Spleen (tissue), 7 donors: ENCODE measurements around the gene OLIG2.

Experiments
- POLR2A ChIP-seq, 3 donors: fragments of 450-650 bp; IDR thresholded peaks; one replicate each; pipeline ENCODE4 v1.5.1; 2017; ENCODE audit warnings: antibody characterized with exemption in 3 of 3, mild to moderate bottlenecking in 1 of 3
- POLR2AphosphoS5 ChIP-seq, 3 donors: sonication (generic); formaldehyde crosslinking; IDR thresholded peaks; one replicate each; pipeline ENCODE4 v1.5.1; 2017; ENCODE audit warnings: antibody characterized with exemption in 3 of 3
- TF ChIP-seq, protein P1 (sequence below), 11 experiments: fragments of 200-600 bp in 7 of 11; fragments of 450-650 bp in 4 of 11; sonication (generic) in 4 of 11; IDR thresholded peaks in 8 of 11; conservative IDR thresholded peaks in 3 of 11; 1 replicate in 7 of 11; 2 replicates in 4 of 11; pipeline versions ENCODE4 v1.4.0 to v1.8.0; 2016 to 2021; ENCODE audit warnings: antibody characterized with exemption in 11 of 11, inconsistent platforms in 4 of 11, mild to moderate bottlenecking in 1 of 11
- donor health status: DM: no; HTN: no; CAD: no; lungs with moderate emphysema.
- donor health status: DM: no; HTN: no; CAD: no.
- donor health status: DM: no; HTN: no; CAD: no.

DNA sequence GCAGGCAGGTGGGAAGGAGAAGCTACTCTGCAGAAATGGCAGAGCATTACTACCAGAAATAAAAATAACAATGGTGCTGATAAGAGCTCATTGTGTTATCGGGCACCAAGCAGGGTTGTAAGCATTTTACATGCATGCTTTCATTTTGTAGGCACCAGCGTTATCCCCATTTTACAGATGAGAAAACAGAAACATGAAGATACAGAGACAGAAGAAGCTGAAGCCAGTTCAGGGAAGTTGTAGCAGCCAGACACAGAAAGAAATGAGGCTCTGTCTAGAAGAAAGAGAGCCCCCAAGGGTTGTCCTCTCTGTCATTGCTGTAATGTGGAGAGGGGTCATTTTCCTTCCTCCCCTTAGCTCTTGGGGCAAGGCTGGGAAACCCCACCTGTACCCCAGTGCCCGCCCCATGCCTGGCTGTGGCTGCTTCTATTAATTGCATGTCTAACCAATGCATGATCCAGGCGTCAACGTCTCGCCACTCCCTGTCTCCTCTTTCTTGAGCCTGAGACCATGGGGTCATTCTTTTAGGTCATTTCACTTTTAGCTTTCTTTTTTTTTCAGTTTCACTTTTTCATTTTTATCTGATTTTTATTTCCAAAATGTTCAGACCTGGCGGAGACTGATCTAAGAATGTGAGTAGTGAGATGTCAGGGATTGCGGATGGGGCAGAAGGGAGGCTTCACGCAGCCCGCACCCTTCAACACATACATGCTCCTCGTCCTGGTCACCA is 51.0 kb downstream of the OLIG2 start:
- TF ChIP-seq, protein P1, sequence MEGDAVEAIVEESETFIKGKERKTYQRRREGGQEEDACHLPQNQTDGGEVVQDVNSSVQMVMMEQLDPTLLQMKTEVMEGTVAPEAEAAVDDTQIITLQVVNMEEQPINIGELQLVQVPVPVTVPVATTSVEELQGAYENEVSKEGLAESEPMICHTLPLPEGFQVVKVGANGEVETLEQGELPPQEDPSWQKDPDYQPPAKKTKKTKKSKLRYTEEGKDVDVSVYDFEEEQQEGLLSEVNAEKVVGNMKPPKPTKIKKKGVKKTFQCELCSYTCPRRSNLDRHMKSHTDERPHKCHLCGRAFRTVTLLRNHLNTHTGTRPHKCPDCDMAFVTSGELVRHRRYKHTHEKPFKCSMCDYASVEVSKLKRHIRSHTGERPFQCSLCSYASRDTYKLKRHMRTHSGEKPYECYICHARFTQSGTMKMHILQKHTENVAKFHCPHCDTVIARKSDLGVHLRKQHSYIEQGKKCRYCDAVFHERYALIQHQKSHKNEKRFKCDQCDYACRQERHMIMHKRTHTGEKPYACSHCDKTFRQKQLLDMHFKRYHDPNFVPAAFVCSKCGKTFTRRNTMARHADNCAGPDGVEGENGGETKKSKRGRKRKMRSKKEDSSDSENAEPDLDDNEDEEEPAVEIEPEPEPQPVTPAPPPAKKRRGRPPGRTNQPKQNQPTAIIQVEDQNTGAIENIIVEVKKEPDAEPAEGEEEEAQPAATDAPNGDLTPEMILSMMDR (IDR thresholded peaks at IDR 0.05 in 8 of 11, conservative IDR thresholded peaks at IDR 0.05 in 3 of 11) = no peak
- TF ChIP-seq POLR2AphosphoS5 (IDR thresholded peaks at IDR 0.05) (no peak), POLR2A (IDR thresholded peaks at IDR 0.05) (no peak)
